A549 (cell line): ENCODE results near the gene MAML2.

Experiments used
- CTCF ChIP-seq: fragments of >200 bp; sonication (Bioruptor Twin); formaldehyde crosslinking; IDR thresholded peaks from 3 replicates; pipeline ENCODE4 v1.5.1; 2016
- JUNB ChIP-seq: fragments of >200 bp; sonication (Bioruptor Twin); formaldehyde crosslinking; IDR thresholded peaks from 2 replicates; pipeline ENCODE4 v1.6.1; 2016
- POLR2A ChIP-seq: IDR thresholded peaks from 2 replicates; pipeline ENCODE4 v1.6.1; 2012; ENCODE audit warnings: mild to moderate bottlenecking, low read length

GRCh38 chr11:96334219-96334618 lies 8.8 kb downstream of the MAML2 start:
- TF ChIP-seq CTCF (no peak), POLR2A (no peak), JUNB (no peak)
